GM21619 (cell line): ENCODE data around the gene PTPN14.
"Not testable (repeated sequence)": the region's sequence is repeated elsewhere in the genome, so short reads cannot be mapped to it uniquely, and the experiment has no call there.

Experiments used
- ATAC-seq: cut with Tn5 transposase; IDR thresholded peaks from one replicate; pipeline ENCODE4 v1.9.1; 2021; ENCODE audit not compliant: unreplicated experiment

PTPN14 gene

DNA sequence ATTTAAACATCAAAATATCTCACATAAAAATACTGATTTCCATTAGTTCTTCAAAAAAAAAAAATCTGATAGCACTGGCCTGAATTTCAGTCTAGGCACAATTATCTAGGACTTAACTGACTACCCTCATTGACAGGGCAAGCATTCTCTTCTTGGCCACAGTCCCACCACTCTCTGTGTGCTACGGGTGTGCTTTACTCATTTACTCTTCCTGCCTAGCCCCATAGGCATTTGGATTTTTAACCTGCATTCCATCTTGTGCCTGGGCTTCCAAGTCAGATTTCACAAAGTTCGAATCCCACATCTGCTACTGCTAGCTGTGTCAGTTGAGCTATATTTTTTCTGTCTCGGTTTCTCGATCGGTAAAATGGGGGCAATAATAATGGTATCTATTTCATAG is 38.0 kb downstream of the PTPN14 start:
- no peak for ATAC-seq

DNA sequence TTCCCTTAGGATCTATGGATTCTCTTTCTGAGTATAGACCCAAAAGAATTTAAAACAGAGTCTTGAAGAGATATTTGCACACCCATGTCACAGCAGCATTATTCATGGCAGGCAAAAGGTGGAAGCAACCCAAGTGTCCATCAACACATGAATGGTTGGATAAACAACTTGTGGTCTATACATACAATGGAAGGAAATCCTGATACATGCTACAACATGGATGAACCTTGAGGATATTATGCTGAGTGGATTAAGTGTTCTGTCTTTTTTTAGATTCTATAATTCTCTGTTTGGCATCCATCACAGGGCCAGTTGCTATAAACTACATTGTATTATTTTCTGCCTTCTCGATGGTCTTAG is 39.8 kb downstream of the PTPN14 start:
- ATAC-seq: no peak

DNA sequence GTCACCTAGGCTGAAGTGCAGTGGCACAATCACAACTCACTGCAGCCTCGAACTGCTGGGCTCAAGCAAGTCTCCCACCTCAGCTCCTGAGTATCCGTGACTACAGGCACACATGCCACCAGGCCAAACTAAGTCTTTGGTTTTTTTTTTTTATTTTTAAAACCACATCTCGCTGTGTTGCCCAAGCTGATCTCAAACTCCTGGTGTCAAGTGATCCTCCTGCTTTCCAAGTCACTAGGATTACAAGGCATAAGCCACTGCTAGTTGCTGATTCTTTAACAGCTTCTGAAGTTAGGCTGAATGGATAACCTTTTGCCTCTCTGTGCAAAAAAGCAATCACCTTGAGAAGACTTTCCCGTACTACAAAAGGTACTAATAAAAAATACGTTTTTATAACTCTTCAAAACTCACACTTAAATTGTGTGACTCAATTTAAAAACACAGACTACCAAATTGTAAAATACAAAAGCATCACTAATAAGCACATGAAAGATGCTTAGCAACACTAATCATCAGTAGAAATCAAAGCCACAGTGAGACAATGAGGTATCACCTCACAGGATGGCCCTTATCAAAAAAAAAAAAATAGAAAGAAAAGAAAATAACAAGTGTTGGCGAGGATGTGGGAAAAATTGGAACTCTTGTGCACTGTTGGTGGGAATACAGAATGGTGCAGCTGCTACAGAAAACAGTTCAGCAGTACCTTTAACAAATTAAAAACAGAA is 40.3 kb downstream of the PTPN14 start:
- ATAC-seq: no peak

DNA sequence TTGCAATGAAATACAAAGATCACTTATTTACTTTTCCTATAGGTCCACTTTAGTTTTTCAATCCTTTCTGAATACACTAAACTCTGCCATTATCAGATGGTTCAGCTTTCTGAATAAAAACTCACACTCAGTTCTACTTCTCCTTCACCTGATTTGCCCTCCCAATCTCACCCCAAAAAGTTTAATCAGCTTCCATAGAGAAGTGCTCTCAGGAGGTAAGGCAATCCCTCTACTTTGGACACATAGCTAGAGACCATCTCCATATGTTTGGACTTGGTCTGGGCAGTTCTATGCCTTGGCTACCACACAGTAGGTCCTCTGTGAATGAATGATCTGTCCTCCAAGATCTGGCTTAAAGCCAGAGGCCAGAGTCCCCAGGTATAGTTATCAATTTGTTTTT is 40.9 kb downstream of the PTPN14 start:
- ATAC-seq: no peak

DNA sequence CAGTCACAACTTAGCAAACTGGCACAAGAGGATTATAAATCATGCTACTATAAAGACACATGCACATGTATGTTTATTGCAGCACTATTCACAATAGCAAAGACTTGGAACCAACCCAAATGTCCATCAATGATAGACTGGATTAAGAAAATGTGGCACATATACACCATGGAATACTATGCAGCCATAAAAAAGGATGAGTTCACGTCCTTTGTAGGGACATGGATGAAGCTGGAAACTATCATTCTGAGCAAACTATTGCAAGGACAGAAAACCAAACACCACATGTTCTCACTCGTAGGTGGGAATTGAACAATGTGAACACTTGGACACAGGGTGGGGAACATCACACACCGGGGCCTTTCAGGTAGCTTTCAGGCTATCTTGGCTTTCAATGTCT is 41.8 kb downstream of the PTPN14 start:
- not testable (repeated sequence) for ATAC-seq

DNA sequence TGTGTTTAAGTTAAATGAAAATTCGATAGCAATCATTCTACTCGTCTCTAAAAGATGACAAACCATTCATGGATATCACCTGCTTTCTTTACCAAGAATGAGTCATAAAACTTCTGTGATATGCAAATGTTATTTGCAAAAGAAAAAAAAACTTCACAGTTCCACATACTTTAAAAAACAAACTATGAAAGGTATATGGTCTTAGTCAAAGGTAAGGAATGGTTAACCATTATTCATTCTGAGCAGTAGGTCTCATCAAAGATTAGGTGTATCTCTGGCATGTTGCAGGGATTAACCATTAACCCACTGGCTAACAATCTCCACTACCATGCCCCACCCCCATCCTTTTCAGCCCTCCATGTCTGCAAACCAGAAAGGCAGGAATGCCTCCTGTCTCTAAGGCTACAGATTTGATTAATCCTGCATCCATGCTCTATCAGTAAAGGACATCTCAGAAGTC is 44.4 kb downstream of the PTPN14 start:
- peak; percentile 86 for ATAC-seq

DNA sequence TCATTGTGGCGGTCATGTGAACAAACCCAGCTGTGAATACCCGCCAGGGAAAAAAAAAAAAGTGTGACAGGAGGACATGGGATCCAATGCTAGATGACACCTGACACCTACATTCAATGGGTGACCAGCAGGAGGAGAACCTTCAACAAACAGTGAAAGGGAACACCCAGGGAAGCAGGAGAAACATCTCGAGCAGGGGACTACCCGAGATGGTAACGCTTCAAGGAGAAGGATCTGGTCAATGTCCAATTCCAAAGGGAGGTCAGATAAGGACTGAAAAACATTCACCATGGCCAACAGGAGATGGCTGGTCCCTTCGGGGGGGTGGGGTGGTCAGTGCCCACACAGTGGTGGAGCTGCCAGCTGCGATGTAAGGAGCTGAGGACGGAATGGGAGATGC is 46.3 kb downstream of the PTPN14 start:
- ATAC-seq: no peak

DNA sequence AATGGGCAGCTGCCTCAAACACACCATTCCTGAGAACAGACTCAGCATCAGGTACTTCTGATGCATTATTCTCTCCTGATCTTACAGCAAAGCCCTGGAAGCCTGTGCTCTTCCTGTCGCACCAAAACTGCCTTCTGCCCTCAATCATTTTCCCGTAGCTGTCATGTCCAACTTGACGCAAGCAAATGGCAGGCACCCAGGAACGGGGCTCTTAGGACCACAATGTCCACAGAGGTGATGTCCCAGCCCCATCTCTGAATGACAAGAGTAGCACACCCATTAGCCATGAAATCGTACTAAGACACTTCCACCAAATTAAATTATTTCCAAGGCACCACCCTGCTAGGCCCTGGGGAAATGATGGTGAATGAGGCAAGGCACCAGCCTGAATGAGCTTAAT is 47.1 kb downstream of the PTPN14 start:
- no peak for ATAC-seq

DNA sequence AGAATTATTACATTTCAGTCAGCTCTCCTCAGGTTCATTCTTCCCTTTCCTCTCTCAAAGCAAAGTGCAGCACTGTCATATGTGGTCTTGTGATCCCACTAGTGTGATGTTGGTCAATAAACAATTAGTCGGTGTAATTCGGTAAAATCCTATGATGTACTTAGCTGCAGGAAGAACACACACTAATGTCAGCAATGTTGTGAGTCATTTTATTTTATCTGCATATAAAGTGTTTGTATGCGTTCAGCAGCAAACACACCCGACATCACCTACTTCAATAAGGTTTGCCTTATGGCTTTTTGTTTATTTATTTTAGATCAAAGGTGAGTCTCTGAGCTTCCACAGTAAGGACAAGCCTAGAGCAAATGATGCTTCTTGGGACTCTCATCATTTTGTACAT is 47.8 kb downstream of the PTPN14 start:
- ATAC-seq: no peak

DNA sequence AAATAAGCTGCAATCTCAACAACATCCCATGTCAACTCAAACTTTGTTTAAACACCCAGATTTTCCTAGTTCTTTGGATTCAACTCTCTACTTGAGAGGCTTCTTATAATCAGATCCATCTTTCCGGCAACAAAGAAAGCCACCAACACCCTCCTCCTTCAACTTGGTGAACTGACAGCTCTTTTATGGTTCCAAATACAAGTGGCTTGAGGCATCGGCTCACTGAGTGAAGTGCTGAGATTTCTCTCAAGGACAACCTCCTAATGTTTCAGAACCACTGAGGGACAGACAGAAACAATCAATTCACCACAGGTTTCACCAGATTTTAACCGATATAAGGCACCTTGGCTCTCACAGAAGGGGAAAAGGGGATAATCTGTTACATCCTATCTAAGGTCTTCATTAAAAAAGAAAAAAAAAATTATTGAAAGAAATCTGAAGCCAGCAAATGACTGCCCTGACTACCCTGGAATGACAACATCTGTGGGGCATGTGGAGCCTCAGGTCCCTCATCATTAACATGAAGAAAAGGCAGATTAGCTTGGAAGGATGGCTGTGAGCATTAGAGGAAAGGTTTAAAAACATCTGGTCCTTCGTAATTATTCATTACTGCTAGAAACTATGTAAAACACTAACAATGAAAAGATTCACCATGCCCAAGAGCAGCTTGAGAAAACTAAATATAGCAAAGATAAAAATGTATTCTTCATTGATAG is 50.9 kb downstream of the PTPN14 start:
- ATAC-seq: no peak

DNA sequence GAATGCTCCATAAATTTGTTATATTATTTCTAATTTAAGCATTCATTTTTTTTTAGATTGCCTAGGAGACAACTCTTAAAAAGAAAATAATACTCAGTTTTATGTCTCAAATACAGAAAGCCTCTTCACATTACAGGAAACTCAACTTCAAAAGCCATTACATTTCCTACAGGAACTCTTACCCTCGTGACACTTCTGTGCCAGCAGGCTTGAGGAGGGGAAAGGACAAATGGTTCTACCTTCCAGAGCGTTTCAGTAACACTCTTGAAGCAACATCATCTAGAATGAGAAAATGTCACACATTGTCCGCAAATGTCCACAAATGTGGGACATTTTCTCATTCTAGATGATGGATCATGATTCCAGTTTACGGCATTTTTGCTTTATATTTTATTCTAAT is 51.7 kb downstream of the PTPN14 start:
- ATAC-seq: no peak

DNA sequence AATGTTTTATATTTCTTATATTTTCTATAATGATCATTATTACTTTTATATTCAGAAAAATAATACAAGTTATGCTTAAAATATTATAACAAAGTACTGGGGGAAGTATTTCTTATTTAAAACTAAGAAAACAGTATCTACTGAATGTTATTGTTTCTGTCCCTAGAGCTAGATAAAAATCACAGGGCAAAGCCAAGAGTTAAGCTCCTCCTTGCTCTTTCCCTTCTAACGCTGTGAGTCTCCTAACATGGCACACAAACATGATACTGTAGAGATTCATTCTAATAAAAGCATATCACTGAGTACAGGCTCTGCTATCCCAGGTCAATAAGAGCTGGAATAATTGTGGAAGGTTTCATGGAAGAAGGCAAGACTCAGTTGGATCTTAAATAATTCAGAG is 53.4 kb downstream of the PTPN14 start:
- ATAC-seq: no peak

DNA sequence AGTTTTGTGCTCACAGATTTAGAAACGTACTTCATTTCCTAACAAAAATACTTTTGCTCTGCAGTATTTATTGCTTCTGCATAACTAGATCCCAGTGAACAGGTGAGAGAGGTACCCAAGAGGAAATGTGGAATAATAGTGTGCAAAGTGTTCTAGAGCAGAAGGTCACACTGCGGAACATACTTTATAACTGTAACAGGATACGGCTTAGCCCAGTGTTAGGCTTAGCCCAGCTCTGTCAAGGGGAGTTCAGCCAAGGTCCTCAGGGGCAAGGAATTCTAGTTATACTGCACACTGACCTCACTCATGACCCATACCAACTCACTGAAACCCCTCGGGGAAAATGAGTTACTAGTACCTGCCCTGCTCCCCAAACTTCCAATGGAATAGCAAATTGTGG is 55.3 kb downstream of the PTPN14 start:
- no peak for ATAC-seq

DNA sequence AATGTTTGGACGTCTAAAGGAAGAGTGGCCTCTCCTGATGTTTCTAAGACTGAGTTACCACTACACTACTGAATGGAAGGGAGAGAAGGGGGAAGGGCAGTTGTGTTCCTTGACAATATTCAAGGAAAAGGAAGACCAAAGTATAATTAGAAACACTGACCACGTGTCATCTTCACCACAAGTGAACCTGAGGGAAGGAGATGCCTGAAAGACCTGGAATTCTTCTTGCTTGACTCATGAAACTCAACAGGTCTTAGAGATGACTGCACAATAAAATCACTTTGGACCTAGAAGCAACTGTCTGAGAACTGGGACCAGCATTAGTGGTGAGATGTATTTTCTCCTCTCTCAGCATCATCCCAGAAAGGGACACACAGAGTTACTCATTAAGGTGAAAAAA is 56.7 kb downstream of the PTPN14 start:
- no peak for ATAC-seq

DNA sequence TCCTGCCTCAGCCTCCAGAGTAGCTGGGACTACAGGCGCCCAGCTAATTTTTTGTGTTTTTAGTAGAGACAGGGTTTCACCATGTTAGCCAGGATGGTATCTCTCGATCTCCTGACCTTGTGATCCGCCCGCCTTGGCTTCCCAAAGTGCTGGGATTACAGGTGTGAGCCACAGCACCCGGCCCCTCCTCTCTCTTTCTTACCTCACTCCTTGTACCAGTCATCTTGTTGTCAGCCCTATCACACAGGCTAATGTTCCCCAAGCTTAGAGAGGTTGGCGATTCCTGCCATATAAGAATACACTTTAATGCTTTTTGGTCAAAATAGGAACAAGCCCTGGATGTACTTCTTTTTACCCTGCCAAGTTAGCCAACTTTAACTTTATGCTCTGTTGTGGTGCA is 57.2 kb downstream of the PTPN14 start:
- ATAC-seq: not testable (repeated sequence)

DNA sequence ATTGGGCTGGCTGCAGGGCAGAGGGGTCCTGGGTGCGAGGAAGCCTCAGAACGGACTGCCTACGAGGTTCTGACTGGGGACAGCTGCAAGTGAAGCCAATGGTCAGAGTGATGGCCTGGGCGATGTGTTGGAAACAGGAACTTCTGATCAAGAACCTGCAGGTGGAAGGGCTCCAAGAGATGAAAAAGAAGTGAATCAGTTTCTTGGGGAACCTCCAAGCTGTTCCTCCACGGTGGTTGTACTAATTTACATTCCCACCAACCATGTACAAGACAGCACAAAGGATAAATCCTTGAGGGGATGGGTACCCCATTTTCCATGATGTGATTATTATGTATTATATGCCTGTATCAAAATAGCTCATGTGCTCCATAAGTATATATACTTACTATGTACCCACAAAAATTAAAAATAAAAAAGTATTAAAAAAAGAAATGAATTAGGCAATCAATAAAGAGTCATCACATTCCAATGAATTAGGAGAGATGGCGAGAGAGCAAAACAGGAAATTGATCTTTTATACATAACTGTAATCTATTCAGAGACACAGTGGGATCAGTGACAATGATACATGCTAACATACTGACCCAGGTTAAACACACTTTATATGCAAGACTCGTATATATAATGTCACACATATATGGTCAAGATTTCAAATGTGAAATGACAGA is 58.1 kb downstream of the PTPN14 start:
- ATAC-seq: no peak

DNA sequence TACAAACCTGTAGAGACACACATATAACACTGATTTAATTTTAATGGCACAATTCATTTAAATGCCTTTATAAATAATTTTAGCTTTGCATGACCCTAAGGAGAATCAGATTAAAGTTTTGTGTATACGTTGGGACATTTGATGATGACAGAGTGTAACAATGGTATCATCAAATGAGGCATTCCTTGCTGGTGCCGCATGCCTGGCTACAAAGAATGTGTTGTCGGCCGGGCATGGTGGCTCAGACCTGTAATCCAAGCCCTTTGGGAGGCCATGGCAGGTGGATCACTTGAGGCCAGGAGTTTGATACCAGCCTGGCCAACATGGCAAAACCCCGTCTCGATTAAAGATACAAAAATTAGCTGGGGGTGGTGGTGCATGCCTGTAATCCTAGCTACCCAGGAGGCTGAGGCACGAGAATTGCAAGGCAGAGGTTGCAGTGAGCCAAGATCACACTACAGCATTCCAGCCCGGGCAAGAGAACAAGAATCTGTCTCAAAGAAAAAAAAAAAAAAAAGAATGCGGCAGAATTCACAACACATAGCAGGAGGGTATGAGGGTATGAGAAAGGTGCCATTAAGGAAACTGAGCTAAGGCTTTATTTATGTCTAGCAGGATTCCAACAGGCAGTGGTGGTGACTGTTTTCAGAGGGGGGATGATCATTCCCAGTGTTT is 58.9 kb downstream of the PTPN14 start:
- ATAC-seq: no peak

DNA sequence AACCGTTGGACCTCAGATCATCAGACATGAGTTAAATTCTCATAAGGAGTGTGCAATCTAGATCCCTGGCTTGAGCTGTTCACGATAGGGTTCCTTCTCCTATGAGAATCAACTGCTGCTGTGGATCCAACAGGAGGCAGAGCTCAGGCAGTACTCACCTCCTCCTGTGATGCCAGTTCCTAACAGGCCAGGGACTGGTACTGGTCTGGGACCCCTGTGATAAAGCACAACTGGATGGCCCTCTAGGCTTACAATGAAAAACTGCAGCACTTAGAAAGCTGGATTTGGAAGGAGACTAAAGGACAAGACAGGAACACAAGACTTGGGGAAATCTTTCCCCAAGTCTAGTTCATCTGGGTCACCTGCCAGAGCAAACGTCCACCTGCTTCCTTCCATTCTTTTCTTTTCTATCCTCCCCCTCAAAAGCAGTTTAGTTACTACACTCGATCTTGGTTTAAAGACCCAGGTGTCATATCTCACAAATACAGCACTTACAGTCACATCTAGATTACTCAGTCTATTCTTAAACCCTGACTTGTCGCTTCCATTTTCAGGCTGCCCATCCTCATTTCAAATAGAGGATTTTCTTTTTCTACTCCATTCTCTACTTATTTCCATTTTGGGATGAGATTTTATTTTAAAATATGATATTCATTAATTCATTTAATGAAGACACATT is 59.8 kb downstream of the PTPN14 start:
- no peak for ATAC-seq

DNA sequence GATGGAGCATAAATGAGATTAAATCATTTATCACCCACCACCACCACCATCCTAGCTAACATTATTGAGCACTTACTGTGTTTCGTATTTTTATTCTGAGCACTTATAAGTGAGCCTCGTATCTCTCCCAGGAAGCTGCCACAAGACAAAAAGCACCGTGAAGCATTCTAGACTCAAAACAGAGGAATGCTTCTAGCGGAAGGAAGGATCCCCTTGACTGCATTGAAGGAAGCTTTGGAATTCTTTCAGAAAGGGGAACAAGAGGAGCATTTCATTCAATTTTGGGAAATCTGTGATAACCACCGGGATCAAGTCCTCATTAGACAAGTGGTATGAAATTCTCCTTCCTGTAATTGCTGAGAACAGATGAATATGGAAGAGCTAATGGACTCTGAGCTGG is 66.3 kb downstream of the PTPN14 start:
- no peak for ATAC-seq

DNA sequence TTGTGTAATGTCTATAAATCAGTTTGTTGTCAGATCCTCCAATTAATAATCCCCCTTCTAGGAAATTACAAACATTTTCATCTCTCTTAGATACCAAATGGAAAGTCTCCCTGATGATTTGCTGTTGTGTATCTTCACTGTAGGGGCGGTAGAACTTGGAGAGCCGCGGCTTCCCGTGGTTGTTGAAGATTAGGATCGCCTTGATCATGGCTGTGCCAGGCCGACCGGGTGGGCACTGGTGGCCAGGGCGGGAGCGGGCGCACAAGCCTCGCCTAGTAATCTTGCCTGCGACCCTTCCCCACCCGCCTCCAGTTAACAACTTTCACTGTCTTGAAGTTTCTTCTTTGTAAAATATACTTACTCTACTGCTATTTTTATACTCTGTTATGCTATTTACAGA is 68.2 kb downstream of the PTPN14 start:
- ATAC-seq: not testable (repeated sequence)

DNA sequence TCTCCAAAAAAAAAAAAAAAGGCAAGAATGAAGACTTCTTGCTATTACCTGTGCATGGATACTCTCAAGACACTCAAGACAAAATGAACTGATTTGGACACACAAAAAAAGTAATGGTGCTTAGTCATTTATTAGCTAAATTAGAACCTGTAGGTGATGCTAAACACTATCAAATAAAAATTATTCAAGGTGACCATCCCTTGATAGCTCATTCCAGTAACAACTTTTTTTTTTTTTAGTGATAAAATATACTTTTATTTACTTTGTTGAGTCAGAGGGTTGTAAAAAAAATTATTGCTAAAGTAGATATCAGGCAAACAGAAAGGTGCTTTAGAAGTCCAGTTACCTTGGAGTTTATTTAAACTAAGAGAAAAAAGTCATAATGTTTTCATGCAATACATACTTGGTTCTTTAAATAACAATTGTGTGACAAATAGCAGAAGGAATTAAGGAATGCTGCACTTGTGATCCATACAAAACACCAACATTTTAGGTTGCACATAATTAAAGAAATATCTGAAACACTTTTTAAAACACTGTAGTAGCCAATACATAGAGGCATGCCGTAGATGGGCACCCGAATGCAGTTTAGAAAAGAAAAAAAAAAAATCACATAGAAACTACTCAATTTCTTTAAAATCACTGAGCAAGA is 69.3 kb downstream of the PTPN14 start:
- not testable (repeated sequence) for ATAC-seq
